Left renal cortex interstitium (tissue), 4 donors: ENCODE measurements around the gene CELA2A. TPM values are rescaled to one million over a fixed set of nuclear protein-coding genes. Genes with fewer than 3 reads are reported as not detected.
"Not testable (repeated sequence)": the region's sequence is repeated elsewhere in the genome, so short reads cannot be mapped to it uniquely, and the experiment has no call there.

Experiments used
- DNase-seq, 4 donors: peaks; one replicate each; pipeline ENCODE4 v3.0.0-alpha.2; 2013; ENCODE audit warnings: low read depth in 4 of 4, low spot score in 2 of 4, missing footprints in 1 of 4
- polyA plus RNA-seq, 4 donors: library from polyadenylated mRNA; unstranded; fragments of 120-200 nt; gene quantifications; one replicate each; pipeline ENCODE4 v1.2.1, GENCODE V29; 2013; ENCODE audit not compliant: insufficient read length in 4 of 4

Gene CELA2A
- polyA plus RNA-seq, 4 donors: 0.35 to 0.68 TPM; not detected in 2

- no peak for DNase-seq
These were observed 13.8 kb upstream of the CELA2A start for GRCh38 chr1:15442759-15443158.

DNA sequence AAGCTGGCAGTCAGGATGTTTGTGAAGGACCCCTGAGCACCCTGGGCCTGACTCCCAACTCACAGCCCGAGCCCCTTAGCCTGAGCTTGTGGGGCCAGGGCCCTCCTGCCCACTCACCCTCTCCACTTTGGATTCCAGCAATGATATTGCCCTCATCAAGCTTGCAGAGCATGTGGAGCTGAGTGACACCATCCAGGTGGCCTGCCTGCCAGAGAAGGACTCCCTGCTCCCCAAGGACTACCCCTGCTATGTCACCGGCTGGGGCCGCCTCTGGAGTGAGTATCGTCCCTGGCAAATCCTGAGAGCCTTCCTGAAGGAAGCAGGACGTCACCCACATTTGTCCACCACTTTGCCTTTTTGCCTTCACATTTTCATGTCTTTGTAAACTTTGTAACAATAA, 13.3 kb upstream of the CELA2A start:
- no peak for DNase-seq

GRCh38 chr1:15444468-15445389, 11.8 kb upstream of the CELA2A start:
- no peak for DNase-seq

DNA sequence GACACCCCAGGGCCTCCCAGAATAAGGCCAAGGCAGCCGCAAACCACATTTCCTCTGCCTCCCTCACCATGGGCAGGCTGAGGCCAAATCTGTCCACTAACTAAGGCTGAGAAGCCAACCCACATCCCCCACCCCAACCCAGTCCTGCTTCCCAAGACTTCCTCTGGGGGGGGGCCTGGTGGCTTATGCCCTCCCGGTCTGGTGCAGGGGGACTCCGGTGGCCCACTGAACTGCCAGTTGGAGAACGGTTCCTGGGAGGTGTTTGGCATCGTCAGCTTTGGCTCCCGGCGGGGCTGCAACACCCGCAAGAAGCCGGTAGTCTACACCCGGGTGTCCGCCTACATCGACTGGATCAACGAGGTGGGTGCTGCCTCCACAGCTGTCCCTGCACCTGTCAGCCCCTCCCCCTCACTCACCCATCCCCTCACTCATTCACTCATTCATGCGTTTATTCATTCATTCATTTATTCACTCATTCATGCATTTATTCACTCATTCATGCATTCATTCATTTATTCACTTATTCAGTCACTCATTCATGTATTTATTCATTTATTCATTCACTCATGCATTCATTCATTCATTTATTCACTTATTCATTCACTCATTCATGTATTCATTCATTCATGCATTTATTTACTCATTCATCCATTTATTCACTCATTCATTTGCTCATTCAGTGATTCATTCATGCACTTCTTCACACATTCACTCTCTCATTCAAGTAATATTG, 11.0 kb upstream of the CELA2A start:
- DNase-seq: no peak

- DNase-seq: no peak
These were observed 10.3 kb upstream of the CELA2A start for GRCh38 chr1:15446212-15446611.

GRCh38 chr1:15448877-15449462, 7.6 kb upstream of the CELA2A start:
- DNase-seq: no peak

- no peak for DNase-seq
These were observed 7.0 kb upstream of the CELA2A start for GRCh38 chr1:15449567-15449966.

GRCh38 chr1:15451014-15451722, 5.4 kb upstream of the CELA2A start:
- DNase-seq: no peak

DNA sequence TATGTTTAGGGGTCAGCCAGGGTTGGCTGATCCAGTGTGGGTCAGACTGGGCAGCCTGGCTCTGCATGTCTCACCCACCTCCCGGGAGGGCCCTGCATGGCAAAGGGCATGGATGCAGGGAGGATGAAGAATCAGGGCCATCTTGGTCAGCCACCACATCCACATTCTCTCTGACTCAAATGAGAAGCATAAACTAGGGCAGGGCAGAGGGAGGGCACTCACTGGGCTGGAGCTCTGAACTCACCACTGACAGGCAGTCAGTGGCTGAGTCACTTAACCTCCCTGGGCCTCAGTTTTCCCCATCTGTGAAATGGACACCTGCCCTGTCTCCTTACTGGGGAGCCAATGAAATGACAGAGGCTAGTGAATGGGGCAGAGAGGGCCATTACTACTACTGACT, 4.3 kb upstream of the CELA2A start:
- no peak for DNase-seq

- no peak for DNase-seq
These were observed 3.5 kb upstream of the CELA2A start for GRCh38 chr1:15452866-15453571.

DNA sequence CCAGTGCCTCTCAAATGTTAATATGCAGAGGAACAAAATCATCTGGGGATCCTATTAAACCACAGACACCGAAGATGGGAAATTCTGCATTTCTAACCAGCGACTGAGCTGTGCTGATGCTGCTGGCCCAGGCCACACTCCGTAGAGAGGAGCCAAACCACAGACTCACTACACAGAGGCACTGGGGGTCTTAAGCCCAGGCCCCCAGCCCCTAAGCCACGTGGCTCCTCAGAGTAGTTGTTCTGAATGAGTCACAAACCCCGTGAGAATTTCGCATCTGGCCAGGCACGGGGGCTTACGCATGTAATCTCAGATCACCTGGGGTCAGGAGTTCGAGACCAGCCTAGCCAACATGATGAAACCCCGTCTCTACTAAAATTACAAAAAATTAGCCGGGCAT, 2.8 kb upstream of the CELA2A start:
- DNase-seq: no peak

- DNase-seq: no peak
These were observed 2.3 kb upstream of the CELA2A start for GRCh38 chr1:15454256-15454655.

- DNase-seq: no peak
These were observed 1.0 kb upstream of the CELA2A start for GRCh38 chr1:15455522-15455921.

- no peak for DNase-seq
These were observed 1.1 kb downstream of the CELA2A start for GRCh38 chr1:15457585-15457984.

- not testable (repeated sequence) for DNase-seq
These were observed 1.9 kb downstream of the CELA2A start for GRCh38 chr1:15458388-15458787.

DNA sequence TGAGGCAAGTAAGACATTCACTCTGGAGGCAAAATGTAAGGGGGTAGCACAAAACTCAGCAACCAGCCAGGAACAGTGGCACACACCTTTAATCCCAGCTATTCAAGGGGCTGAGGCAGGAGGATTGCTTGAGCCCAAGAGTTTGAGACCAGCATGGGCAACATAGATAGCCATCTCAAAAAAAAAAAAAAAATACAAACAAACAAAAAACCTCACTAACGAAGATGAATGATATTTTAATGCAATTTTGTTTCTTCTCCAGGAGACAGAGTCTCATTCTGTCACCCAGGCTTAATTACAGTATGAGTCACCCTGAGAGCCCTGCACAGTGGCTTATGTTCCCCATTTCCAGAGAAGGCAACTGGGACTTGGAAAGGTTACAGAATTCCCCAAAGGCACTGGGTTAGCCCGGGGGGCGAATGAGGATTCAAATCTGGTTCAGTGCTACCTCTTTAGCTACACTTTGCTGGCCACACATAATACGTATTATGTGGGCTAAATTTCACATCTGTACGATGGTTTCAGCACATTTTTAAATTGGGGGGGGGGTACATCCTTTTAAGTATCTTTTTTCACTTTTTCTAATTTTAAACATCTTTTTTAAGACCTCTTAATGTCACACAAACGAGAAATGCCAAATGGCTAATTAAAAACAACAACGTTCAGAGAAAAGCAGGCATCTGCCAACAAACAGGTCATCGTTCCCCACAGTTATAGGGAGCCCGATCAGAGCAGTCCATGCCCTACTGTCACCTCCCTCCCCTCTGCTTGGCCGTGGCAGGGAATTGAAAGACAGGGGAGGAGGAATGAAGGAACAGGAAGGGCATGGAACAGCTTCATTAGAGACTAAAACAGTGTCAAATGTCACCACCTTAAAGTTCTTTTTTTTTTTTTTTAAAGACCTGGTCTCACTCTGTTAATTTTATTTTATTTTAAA, 3.5 kb downstream of the CELA2A start:
- DNase-seq: no peak

- no peak for DNase-seq
These were observed 4.2 kb downstream of the CELA2A start for GRCh38 chr1:15460708-15461095.

DNA sequence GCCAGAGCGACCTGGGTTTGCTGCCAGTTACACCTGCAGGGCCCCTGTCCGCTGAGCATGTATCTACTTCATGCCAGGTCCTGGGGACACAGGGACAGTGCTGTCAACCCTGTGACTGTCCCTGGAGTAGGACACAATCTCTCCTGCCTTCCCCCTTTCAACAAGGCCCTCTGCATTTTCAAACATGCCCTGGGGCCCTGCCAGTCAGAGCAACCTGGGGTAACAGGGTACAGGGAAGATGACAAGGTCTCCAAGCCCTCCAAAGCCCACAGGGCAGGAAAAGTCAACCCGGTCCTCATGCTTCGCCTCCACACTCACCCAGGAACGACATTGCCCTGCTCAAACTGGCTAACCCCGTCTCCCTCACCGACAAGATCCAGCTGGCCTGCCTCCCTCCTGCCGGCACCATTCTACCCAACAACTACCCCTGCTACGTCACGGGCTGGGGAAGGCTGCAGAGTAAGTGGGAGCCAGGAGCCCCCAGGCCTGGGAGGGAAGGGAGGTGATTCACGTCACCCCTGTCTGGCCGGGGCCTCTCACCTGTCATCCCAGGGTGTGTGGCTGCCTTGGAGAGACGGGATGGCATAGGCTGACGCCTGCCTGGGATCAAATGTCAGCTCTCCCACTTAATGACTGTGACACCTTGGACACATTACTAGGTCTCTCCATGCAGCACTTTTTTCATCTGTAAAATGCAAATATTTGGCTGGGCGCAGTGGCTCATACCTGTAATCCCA, 6.7 kb downstream of the CELA2A start:
- not testable (repeated sequence) for DNase-seq
